Fibroblast of lung (primary cell): ENCODE results near the gene DNHD1. TPM values are rescaled to one million over a fixed set of nuclear protein-coding genes. Genes with fewer than 3 reads are reported as not detected.

ENCODE experiments used
- DNase-seq, 2 donors: peaks; one replicate each; pipeline versions ENCODE4 v3.0.0 to v3.0.0-alpha.2; 2010; ENCODE audit warnings: low read depth in 2 of 2
- H2AFZ ChIP-seq: 2 replicates; pipeline ENCODE4 v1.5.1; 2012; ENCODE audit warnings: low read length, control low read depth, inconsistent platforms
- H3K27ac ChIP-seq: 2 replicates; pipeline ENCODE4 v1.5.1; 2011; ENCODE audit warnings: low read length, control low read depth; ENCODE audit not compliant: insufficient read depth
- H3K27me3 ChIP-seq: 2 replicates; pipeline ENCODE4 v1.5.1; 2011; ENCODE audit warnings: mild to moderate bottlenecking, low read length; ENCODE audit not compliant: control insufficient read depth, insufficient read depth
- H3K36me3 ChIP-seq: 2 replicates; pipeline ENCODE4 v1.5.1; 2011; ENCODE audit warnings: low read length; ENCODE audit not compliant: control insufficient read depth, insufficient read depth
- H3K4me1 ChIP-seq: 2 replicates; pipeline ENCODE4 v1.5.1; 2011; ENCODE audit warnings: low read length; ENCODE audit not compliant: control insufficient read depth, insufficient read depth; ENCODE audit errors: extremely low read depth
- H3K4me2 ChIP-seq: 2 replicates; pipeline ENCODE4 v1.5.1; 2011; ENCODE audit warnings: low read length, control low read depth; ENCODE audit not compliant: insufficient read depth; ENCODE audit errors: extremely low read depth
- H3K4me3 ChIP-seq, 4 experiments: fragments of 200-600 bp in 1 of 4; sonication (generic) in 1 of 4; replicated peaks in 1 of 4; 2 replicates each; pipeline ENCODE4 v1.5.1; 2011 to 2016; ENCODE audit warnings: low read length in 4 of 4, low read depth in 3 of 4, mild to moderate bottlenecking in 3 of 4, control low read depth in 2 of 4, inconsistent platforms in 1 of 4, mixed read lengths in 1 of 4; ENCODE audit not compliant: insufficient read depth in 1 of 4; ENCODE audit errors: control extremely low read depth in 1 of 4
- H3K79me2 ChIP-seq: 2 replicates; pipeline ENCODE4 v1.5.1; 2012; ENCODE audit warnings: mild to moderate bottlenecking, low read length, inconsistent platforms; ENCODE audit not compliant: control insufficient read depth, insufficient read depth
- H3K9ac ChIP-seq: 2 replicates; pipeline ENCODE4 v1.5.1; 2011; ENCODE audit warnings: mild to moderate bottlenecking, low read length, control low read depth; ENCODE audit not compliant: insufficient read depth
- H3K9me3 ChIP-seq: 2 replicates; pipeline ENCODE4 v1.5.1; 2012; ENCODE audit warnings: low read depth, low read length; ENCODE audit not compliant: control insufficient read depth, insufficient read depth
- H4K20me1 ChIP-seq: 2 replicates; pipeline ENCODE4 v1.5.1; 2011; ENCODE audit warnings: low read length; ENCODE audit not compliant: control insufficient read depth, insufficient read depth; ENCODE audit errors: extremely low read depth
- EZH2 ChIP-seq: IDR thresholded peaks from 2 replicates; pipeline ENCODE4 v1.5.1; 2012; ENCODE audit warnings: low read length, control low read depth, mild to moderate bottlenecking; ENCODE audit errors: missing control alignments
- polyA plus RNA-seq, 2 donors: library from polyadenylated mRNA; depleted of rRNA in 1 of 2; stranded (reverse) in 1 of 2; unstranded in 1 of 2; fragments of >200 nt; gene quantifications; 2 replicates each; pipeline ENCODE4 v1.2.1, GENCODE V29; 2011 to 2012; ENCODE audit warnings: missing spikeins in 1 of 2
- total RNA-seq: library from RNA; depleted of rRNA; stranded (reverse); fragments of >200 nt; gene quantifications from 2 replicates; pipeline ENCODE4 v1.2.1, GENCODE V29; 2014
- TF ChIP-seq, protein P1 (sequence below), 2 donors: IDR thresholded peaks in 1 of 2; conservative IDR thresholded peaks in 1 of 2; 1 replicate in 1 of 2; 2 replicates in 1 of 2; pipeline ENCODE4 v1.5.1; 2011 to 2012; ENCODE audit warnings: low read length in 2 of 2, control low read depth in 1 of 2, inconsistent platforms in 1 of 2, low read depth in 1 of 2, mild to moderate bottlenecking in 1 of 2

Gene DNHD1
- total and polyA plus RNA-seq, 2 donors (not counting 1 experiment from before 2014, with no cell fraction given), result 2.2 to 14.7 TPM

GRCh38 chr11:6452219-6452618, 44.9 kb upstream of the DNHD1 start:
- no peak overlapping the region for H2AFZ ChIP-seq
- H3K27me3 ChIP-seq, result no peaks in the 10 kb centered on the region
- no peak overlapping the region for H3K9ac ChIP-seq
- no peak overlapping the region for H3K4me2 ChIP-seq
- peak in 1 of 2 donors; percentile 12 for DNase-seq
- no peaks in the 10 kb centered on the region for H4K20me1 ChIP-seq
- peaks cover 20% of the 10 kb centered on the region for H3K36me3 ChIP-seq
- no peaks in the 10 kb centered on the region for H3K9me3 ChIP-seq
- no peaks in the 10 kb centered on the region for H3K4me1 ChIP-seq
- no peak overlapping the region for H3K27ac ChIP-seq
- H3K4me3 ChIP-seq, result no peak overlapping the region
- H3K79me2 ChIP-seq, result no peaks in the 10 kb centered on the region
- TF ChIP-seq EZH2, result no peak
- TF ChIP-seq, protein P1, sequence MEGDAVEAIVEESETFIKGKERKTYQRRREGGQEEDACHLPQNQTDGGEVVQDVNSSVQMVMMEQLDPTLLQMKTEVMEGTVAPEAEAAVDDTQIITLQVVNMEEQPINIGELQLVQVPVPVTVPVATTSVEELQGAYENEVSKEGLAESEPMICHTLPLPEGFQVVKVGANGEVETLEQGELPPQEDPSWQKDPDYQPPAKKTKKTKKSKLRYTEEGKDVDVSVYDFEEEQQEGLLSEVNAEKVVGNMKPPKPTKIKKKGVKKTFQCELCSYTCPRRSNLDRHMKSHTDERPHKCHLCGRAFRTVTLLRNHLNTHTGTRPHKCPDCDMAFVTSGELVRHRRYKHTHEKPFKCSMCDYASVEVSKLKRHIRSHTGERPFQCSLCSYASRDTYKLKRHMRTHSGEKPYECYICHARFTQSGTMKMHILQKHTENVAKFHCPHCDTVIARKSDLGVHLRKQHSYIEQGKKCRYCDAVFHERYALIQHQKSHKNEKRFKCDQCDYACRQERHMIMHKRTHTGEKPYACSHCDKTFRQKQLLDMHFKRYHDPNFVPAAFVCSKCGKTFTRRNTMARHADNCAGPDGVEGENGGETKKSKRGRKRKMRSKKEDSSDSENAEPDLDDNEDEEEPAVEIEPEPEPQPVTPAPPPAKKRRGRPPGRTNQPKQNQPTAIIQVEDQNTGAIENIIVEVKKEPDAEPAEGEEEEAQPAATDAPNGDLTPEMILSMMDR (conservative IDR thresholded peaks at IDR 0.05 in 1 of 2, IDR thresholded peaks at IDR 0.05 in 1 of 2; ENCODE audit: low read depth in 1 of 2, low read length in 2 of 2), result no peak

GRCh38 chr11:6453152-6453551, 43.9 kb upstream of the DNHD1 start:
- no peak for DNase-seq
- Histone ChIP-seq H3K27me3 (no peaks in the 10 kb centered on the region), H3K4me1 (no peaks in the 10 kb centered on the region), H3K27ac (no peak overlapping the region), H2AFZ (no peak overlapping the region), H4K20me1 (no peaks in the 10 kb centered on the region), H3K4me3 (no peak overlapping the region), H3K36me3 (peaks cover 26% of the 10 kb centered on the region), H3K4me2 (no peak overlapping the region), H3K9ac (no peak overlapping the region), H3K79me2 (no peaks in the 10 kb centered on the region), H3K9me3 (no peaks in the 10 kb centered on the region)
- TF ChIP-seq, protein P1 (conservative IDR thresholded peaks at IDR 0.05 in 1 of 2, IDR thresholded peaks at IDR 0.05 in 1 of 2; ENCODE audit: low read depth in 1 of 2, low read length in 2 of 2), result no peak
- TF ChIP-seq EZH2, result no peak

GRCh38 chr11:6455070-6455469, 42.0 kb upstream of the DNHD1 start:
- H3K36me3 ChIP-seq, result peaks cover 23% of the 10 kb centered on the region
- H3K9ac ChIP-seq, result no peak overlapping the region
- H3K9me3 ChIP-seq, result no peaks in the 10 kb centered on the region
- TF ChIP-seq EZH2, result no peak
- TF ChIP-seq, protein P1 (conservative IDR thresholded peaks at IDR 0.05 in 1 of 2, IDR thresholded peaks at IDR 0.05 in 1 of 2; ENCODE audit: low read depth in 1 of 2, low read length in 2 of 2), result no peak
- no peaks in the 10 kb centered on the region for H3K27me3 ChIP-seq
- H3K4me1 ChIP-seq, result no peaks in the 10 kb centered on the region
- H3K4me2 ChIP-seq, result no peak overlapping the region
- H3K79me2 ChIP-seq, result no peaks in the 10 kb centered on the region
- no peak overlapping the region for H2AFZ ChIP-seq
- H3K27ac ChIP-seq, result no peak overlapping the region
- no peak for DNase-seq
- no peaks in the 10 kb centered on the region for H4K20me1 ChIP-seq
- no peak overlapping the region for H3K4me3 ChIP-seq
